Glutamatergic neuron (in vitro differentiated cells): ENCODE measurements around the gene INSYN1. TPM values are rescaled to one million over a fixed set of nuclear protein-coding genes. Genes with fewer than 3 reads are reported as not detected.
"Not testable (repeated sequence)": the region's sequence is repeated elsewhere in the genome, so short reads cannot be mapped to it uniquely, and the experiment has no call there.

Experiments
- DNase-seq: peaks from one replicate; pipeline ENCODE4 v3.0.0; 2022
- H3K27ac Mint-ChIP-seq: one replicate; pipeline ENCODE4 v1.8.0; 2020; ENCODE audit warnings: mild to moderate bottlenecking, mixed read lengths, inconsistent platforms; ENCODE audit not compliant: unreplicated experiment
- H3K27me3 Mint-ChIP-seq: one replicate; pipeline ENCODE4 v1.8.0; 2020; ENCODE audit warnings: mild to moderate bottlenecking, moderate library complexity, mixed read lengths, inconsistent platforms; ENCODE audit not compliant: unreplicated experiment
- H3K36me3 Mint-ChIP-seq: one replicate; pipeline ENCODE4 v1.8.0; 2020; ENCODE audit warnings: mild to moderate bottlenecking, mixed read lengths, inconsistent platforms; ENCODE audit not compliant: unreplicated experiment
- H3K4me1 Mint-ChIP-seq: one replicate; pipeline ENCODE4 v1.8.0; 2020; ENCODE audit warnings: mild to moderate bottlenecking, low read depth, mixed read lengths, inconsistent platforms; ENCODE audit not compliant: unreplicated experiment
- H3K4me3 Mint-ChIP-seq: one replicate; pipeline ENCODE4 v1.8.0; 2020; ENCODE audit warnings: mild to moderate bottlenecking, mixed read lengths, inconsistent platforms; ENCODE audit not compliant: unreplicated experiment
- H3K9me3 Mint-ChIP-seq: one replicate; pipeline ENCODE4 v1.8.0; 2020; ENCODE audit warnings: mild to moderate bottlenecking, moderate library complexity, mixed read lengths, inconsistent platforms; ENCODE audit not compliant: unreplicated experiment
- total RNA-seq: library from RNA; stranded (reverse); fragmentation: NEBNext Ultra II Directional; extraction: Animal tissue kit (Norgen Biotek cat#: 25700); gene quantifications from one replicate; pipeline ENCODE4 v1.2.1, GENCODE V29; 2021; ENCODE audit not compliant: unreplicated experiment
- TF ChIP-seq, protein P1 (sequence below): fragments of 200-600 bp; sonication (generic); IDR thresholded peaks from one replicate; pipeline ENCODE4 v1.5.0; 2021; ENCODE audit not compliant: partially characterized antibody, unreplicated experiment

Gene INSYN1
- total RNA-seq, 1 donor from 2014 or later: 86.6 TPM

DNA sequence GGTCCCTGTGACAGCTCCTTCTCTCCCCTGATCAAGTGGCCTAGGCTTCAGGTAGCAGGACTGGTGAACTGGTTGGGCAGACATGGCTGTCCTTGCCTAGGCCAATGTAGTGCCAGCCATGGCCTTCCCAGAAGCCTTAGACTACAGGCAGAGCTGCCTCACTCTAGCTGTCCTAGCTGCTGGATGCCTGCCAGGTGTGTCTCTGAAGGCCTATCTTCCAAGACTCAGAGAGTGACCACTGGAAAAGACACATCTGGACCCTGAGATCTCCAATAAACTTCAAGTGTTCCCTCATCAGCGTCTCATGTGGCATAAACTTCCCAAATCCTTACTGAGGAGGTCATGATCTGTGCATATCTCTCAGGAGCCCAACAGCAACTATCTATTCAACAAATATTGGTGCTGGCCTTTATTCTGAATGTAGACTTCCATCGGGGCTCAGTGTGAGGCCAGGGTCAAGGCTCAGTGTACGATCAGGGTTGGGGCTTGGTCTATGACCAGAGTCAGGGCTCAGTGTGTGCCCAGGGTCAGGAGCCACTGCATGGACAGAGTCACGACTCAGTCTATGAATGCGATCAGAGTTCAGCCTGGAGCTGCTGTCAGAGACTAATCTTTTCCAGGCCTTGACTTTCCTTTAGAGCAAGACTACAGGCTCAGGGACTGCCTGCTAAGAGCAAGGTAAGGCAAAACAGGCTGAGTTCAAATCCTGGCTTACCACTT is 36.5 kb upstream of the INSYN1 start:
- Mint-ChIP-seq H3K4me3 (no peak overlapping the region), H3K27ac (no peak overlapping the region), H3K9me3 (no peaks in the 10 kb centered on the region), H3K4me1 (no peaks in the 10 kb centered on the region), H3K36me3 (peaks cover 7% of the 10 kb centered on the region), H3K27me3 (peaks cover 2% of the 10 kb centered on the region)
- no peak for DNase-seq
- TF ChIP-seq, protein P1, sequence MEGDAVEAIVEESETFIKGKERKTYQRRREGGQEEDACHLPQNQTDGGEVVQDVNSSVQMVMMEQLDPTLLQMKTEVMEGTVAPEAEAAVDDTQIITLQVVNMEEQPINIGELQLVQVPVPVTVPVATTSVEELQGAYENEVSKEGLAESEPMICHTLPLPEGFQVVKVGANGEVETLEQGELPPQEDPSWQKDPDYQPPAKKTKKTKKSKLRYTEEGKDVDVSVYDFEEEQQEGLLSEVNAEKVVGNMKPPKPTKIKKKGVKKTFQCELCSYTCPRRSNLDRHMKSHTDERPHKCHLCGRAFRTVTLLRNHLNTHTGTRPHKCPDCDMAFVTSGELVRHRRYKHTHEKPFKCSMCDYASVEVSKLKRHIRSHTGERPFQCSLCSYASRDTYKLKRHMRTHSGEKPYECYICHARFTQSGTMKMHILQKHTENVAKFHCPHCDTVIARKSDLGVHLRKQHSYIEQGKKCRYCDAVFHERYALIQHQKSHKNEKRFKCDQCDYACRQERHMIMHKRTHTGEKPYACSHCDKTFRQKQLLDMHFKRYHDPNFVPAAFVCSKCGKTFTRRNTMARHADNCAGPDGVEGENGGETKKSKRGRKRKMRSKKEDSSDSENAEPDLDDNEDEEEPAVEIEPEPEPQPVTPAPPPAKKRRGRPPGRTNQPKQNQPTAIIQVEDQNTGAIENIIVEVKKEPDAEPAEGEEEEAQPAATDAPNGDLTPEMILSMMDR: no peak

DNA sequence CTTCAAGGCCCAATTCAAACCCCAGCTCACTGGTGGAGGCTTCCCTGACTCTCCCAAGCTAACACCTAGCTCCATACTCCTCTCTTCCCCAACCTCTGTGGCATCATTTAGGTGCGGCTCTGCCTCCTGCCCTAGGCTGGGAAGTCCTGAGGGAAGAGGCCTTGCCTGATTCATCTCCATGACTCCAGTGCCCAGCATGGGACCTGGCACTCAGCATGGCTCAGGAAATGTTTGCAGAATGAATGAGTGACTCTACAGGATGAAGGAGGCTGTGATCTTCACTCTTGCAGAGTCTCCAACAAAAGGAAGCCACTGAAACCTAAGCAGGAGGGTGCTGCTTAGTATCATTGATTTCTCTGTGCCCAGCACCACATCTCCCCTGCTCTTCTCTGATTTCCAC is 34.5 kb upstream of the INSYN1 start:
- H3K27me3 Mint-ChIP-seq: peaks cover 2% of the 10 kb centered on the region
- no peak overlapping the region for H3K27ac Mint-ChIP-seq
- H3K4me3 Mint-ChIP-seq: no peak overlapping the region
- no peak for DNase-seq
- H3K4me1 Mint-ChIP-seq: no peaks in the 10 kb centered on the region
- H3K9me3 Mint-ChIP-seq: peaks cover 1% of the 10 kb centered on the region
- H3K36me3 Mint-ChIP-seq: no peaks in the 10 kb centered on the region
- TF ChIP-seq, protein P1: no peak

DNA sequence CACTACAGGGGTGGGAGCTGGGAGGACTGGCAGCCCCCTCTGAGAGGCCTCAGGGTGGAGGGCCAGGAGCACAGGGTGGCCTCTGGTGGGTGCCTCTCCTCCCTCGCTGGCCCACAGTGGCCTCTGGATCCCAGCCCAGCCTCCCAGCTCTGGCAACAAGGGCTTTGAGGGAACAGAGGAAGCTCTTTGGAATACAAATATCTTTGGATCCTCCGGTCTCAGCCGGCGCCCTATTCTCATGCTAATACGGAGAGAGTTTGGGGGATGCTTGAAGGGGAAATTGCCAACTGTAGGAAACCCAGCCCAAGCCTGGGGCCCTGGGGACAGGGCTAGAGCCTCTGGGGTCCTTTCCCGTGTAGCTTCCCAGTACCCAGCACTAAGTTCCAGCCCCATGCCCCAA is 33.4 kb upstream of the INSYN1 start:
- no peak for DNase-seq
- TF ChIP-seq, protein P1: no peak
- no peaks in the 10 kb centered on the region for H3K4me1 Mint-ChIP-seq
- no peaks in the 10 kb centered on the region for H3K36me3 Mint-ChIP-seq
- H3K4me3 Mint-ChIP-seq: no peak overlapping the region
- peaks cover 1% of the 10 kb centered on the region for H3K9me3 Mint-ChIP-seq
- H3K27me3 Mint-ChIP-seq: peaks cover 2% of the 10 kb centered on the region
- no peak overlapping the region for H3K27ac Mint-ChIP-seq

DNA sequence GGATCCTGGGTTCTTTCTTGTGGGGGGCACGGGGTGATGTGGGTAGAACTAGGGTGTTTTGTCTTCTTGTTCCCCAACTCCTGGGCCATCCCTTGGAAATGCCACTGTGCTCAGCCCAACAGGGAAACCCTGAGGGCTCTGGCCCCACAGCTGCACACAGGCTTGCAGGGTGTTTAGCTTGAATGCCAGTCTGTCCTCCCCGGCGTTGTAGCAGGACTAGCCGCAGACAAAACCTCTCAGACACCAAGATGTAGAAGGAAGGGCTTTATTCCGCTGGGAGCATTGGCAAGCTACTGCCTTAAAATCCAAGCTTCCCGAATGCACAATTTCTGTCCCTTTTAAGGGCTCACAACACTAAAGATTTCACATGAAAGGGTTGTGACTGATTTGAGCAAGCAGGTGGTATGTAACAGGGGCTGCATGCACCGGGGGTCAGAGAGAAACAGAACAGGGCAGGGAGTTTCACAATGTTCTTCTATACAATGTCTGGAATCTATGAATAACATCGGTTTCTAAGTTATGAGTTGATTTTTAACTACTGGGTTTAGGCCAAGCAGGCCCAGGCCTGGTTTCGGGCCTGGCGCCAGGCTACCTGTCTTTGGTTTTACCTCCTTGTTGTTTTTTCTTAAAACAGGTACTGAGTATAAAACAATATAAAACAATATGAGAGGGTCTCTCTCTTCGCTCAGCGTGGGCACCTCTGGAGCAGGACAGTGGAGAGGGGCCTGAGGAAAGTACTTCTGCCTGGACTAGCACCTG is 32.3 kb upstream of the INSYN1 start:
- not testable (repeated sequence) for H3K27ac Mint-ChIP-seq, H3K27me3 Mint-ChIP-seq, H3K4me1 Mint-ChIP-seq

DNA sequence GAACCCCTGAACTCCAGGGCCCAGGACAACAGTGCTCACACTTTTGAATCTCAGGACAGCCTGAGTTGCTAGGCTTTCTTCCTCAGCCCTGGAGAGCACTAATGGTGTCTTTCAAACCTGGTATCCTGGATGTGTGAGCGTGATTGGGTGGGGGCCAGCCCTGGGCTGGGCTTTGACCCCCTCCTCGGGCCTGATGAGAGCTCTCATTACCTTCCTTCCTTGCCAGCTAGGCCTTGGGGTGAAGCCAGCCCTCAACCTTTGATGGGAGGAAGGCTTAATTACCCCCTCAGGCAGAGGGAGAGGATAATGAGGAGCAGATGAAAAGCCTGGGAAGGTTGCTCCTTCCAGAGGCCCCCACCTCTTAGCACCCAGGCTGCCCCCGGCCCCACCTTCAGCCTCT is 31.1 kb upstream of the INSYN1 start:
- no peak for DNase-seq
- Mint-ChIP-seq H3K4me1 (no peaks in the 10 kb centered on the region), H3K27ac (no peak overlapping the region)

More for the DNA sequence above, 32.3 kb upstream of the INSYN1 start:
- H3K4me3 Mint-ChIP-seq, H3K9me3 Mint-ChIP-seq, DNase-seq, H3K36me3 Mint-ChIP-seq: not testable (repeated sequence)

More for the DNA sequence above, 31.1 kb upstream of the INSYN1 start:
- H3K4me3 Mint-ChIP-seq: no peak overlapping the region
- peaks cover 2% of the 10 kb centered on the region for H3K27me3 Mint-ChIP-seq
- TF ChIP-seq, protein P1: no peak
- H3K36me3 Mint-ChIP-seq: no peaks in the 10 kb centered on the region
- H3K9me3 Mint-ChIP-seq: peaks cover 1% of the 10 kb centered on the region
